GM12875 (cell line): Measurements from ENCODE around the gene STAT5B.
A peak's percentile ranks its signal among the peaks of the same experiment; 100 is the strongest.
"Not testable (repeated sequence)": the region's sequence is repeated elsewhere in the genome, so short reads cannot be mapped to it uniquely, and the experiment has no call there.

Source experiments
- H3K4me3 ChIP-seq: one replicate; pipeline ENCODE4 v1.5.1; 2011; ENCODE audit warnings: low read depth, low read length, control low read depth
- CTCF ChIP-seq: IDR thresholded peaks from 2 replicates; pipeline ENCODE4 v1.5.1; 2011; ENCODE audit warnings: low read depth, mild to moderate bottlenecking, control low read depth, inconsistent platforms, low read length, moderate library complexity, borderline replicate concordance; ENCODE audit not compliant: insufficient read depth

STAT5B gene

GRCh38 chr17:42188749-42189650 lies 87.2 kb downstream of the STAT5B start:
- no peak for TF ChIP-seq CTCF
- H3K4me3 ChIP-seq, result no peak overlapping the region

- H3K4me3 ChIP-seq, result no peak overlapping the region
- no peak for TF ChIP-seq CTCF
Measured at GRCh38 chr17:42187833-42188232, 88.4 kb downstream of the STAT5B start.

- H3K4me3 ChIP-seq, result not testable (repeated sequence)
Measured at GRCh38 chr17:42186191-42186590, 90.0 kb downstream of the STAT5B start.

- no peak for TF ChIP-seq CTCF
- no peak overlapping the region for H3K4me3 ChIP-seq
Measured at GRCh38 chr17:42185621-42185930, 90.6 kb downstream of the STAT5B start.

GRCh38 chr17:42184713-42185620 lies 91.2 kb downstream of the STAT5B start, which contains the start of gene HCRT:
HCRT (minus strand) TSS chr17:42185452; CDS start chr17:42185365, 87 bp downstream.
- TF ChIP-seq CTCF, result no peak
- peak within 1 kb of the TSS; percentile 17 for H3K4me3 ChIP-seq

- H3K4me3 ChIP-seq, result peak overlapping the region; percentile 50
- peak; percentile 98 for TF ChIP-seq CTCF
Measured at GRCh38 chr17:42183741-42184711, 92.2 kb downstream of the STAT5B start.
